Astrocyte of the spinal cord (primary cell): ENCODE data around the gene PTPRN2.
"Not testable (repeated sequence)": the region's sequence is repeated elsewhere in the genome, so short reads cannot be mapped to it uniquely, and the experiment has no call there.

ENCODE experiments used
- DNase-seq: peaks from one replicate; pipeline ENCODE4 v3.0.0; 2011; ENCODE audit warnings: low read depth, low spot score
- H3K4me3 ChIP-seq: 2 replicates; pipeline ENCODE4 v1.5.1; 2011; ENCODE audit warnings: low read depth, mild to moderate bottlenecking, low read length, moderate library complexity
- in situ Hi-C: cut with HindIII; loops from 2 replicates; pipeline ENCODE4 v1.10.0; 2017; ENCODE audit warnings: low sequenced_read_pairs
- TF ChIP-seq, protein P1 (sequence below): IDR thresholded peaks from 2 replicates; pipeline ENCODE4 v1.5.1; 2012; ENCODE audit warnings: low read depth, mild to moderate bottlenecking, low read length, inconsistent platforms

Gene PTPRN2

DNA sequence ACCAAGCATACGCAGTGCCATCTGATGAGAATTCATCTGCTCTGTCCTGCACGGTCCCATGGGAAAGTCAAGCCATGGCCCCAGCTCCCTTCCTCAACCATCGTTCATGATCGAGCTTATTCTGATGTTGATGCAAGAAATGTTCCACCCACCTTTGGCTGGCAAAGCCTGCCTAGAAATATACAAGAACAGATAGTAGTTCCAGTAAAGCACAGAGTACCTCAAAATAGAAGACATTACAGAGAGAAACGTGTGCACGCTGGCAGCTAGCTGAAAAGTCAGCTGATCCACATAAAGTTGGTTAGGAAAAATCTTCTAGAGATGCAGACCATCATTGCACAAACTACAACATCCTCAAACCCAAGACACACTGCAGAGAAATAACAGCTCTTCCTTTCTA, 127.0 kb downstream of the PTPRN2 start:
- no peak overlapping the region for H3K4me3 ChIP-seq
- DNase-seq = no peak
- TF ChIP-seq, protein P1, sequence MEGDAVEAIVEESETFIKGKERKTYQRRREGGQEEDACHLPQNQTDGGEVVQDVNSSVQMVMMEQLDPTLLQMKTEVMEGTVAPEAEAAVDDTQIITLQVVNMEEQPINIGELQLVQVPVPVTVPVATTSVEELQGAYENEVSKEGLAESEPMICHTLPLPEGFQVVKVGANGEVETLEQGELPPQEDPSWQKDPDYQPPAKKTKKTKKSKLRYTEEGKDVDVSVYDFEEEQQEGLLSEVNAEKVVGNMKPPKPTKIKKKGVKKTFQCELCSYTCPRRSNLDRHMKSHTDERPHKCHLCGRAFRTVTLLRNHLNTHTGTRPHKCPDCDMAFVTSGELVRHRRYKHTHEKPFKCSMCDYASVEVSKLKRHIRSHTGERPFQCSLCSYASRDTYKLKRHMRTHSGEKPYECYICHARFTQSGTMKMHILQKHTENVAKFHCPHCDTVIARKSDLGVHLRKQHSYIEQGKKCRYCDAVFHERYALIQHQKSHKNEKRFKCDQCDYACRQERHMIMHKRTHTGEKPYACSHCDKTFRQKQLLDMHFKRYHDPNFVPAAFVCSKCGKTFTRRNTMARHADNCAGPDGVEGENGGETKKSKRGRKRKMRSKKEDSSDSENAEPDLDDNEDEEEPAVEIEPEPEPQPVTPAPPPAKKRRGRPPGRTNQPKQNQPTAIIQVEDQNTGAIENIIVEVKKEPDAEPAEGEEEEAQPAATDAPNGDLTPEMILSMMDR = no peak
- in situ Hi-C loops = no loop called here

GRCh38 chr7:158458716-158459282, 128.8 kb downstream of the PTPRN2 start:
- TF ChIP-seq, protein P1 = no peak
- H3K4me3 ChIP-seq = no peak overlapping the region
- DNase-seq = no peak
- in situ Hi-C loops = no loop called here

GRCh38 chr7:158458096-158458495, 129.5 kb downstream of the PTPRN2 start:
- no peak overlapping the region for H3K4me3 ChIP-seq
- no peak for DNase-seq
- in situ Hi-C loops = no loop called here
- TF ChIP-seq, protein P1 = no peak

DNA sequence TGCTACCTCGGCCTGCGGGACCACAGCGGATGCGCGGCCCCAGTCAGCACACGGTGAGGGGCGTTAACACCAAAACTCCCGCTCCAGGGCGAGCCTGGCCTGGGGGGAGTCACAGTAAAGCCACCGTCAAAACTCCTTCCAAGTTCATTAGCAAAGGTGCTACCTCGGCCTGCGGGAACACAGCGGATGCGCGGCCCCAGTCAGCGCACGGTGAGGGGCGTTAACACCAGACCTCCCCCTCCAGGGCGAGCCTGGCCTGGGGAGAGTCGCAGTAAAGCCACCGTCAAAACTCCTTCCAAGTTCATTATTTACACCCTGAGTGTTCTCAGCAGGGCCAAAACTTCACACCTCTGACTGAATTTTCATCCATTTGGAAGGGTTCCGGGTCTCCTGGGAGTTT, 130.0 kb downstream of the PTPRN2 start:
- H3K4me3 ChIP-seq, DNase-seq, in situ Hi-C loops: not testable (repeated sequence)

- DNase-seq = no peak
- H3K4me3 ChIP-seq = no peak overlapping the region
- TF ChIP-seq, protein P1 = no peak
- in situ Hi-C loops = no loop called here
These were observed 133.0 kb downstream of the PTPRN2 start for GRCh38 chr7:158454631-158455030.

- in situ Hi-C loops = no loop called here
- no peak for DNase-seq
- TF ChIP-seq, protein P1 = no peak
- no peak overlapping the region for H3K4me3 ChIP-seq
These were observed 134.0 kb downstream of the PTPRN2 start for GRCh38 chr7:158453663-158454062.

DNA sequence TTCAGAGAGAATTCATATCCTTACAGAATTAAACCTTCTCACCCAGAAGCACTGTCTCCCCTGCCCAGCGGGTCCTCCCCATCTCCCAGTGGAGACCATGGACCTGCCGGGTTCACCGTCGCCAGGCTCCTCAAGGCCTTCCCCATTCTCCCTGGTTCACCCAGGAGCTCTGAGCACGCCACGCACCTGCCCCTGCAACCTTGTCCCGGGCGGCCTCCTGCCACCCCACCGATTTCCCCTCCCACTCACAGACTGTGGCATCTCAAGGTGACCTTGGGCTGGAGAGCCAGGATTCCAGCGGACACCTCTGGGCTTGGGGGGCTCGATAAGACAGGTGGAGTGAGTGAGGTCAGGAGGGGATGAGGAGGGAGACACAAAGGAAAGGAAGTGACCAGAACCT, 135.3 kb downstream of the PTPRN2 start:
- DNase-seq = no peak
- TF ChIP-seq, protein P1 = no peak
- no peak overlapping the region for H3K4me3 ChIP-seq
- in situ Hi-C loops = no loop called here
